IMR-90 (cell line): Measurements from ENCODE around the gene SIKE1. TPM values are rescaled to one million over a fixed set of nuclear protein-coding genes. Genes with fewer than 3 reads are reported as not detected.

ENCODE experiments used
- ATAC-seq: fragments of 200-7000 bp; cut with Tn5 transposase; 2 replicates; pipeline ENCODE4 v1.9.1; 2020; ENCODE audit warnings: low read depth, mild to moderate bottlenecking, moderate library complexity
- BruUV-seq: library from RNA; stranded (reverse); fragments of 400-500 nt; replicated peaks from 2 replicates; lab custom pipeline; 2021; lab: Mats Ljungman, UMichigan
- CTCF ChIA-PET: fragments of 300-600 bp; formaldehyde crosslinking; extraction: SDS; loops from one replicate; lab custom pipeline; 2021; ENCODE audit warnings: antibody characterized with exemption; lab: Yijun Ruan, JAX
- POLR2A ChIA-PET: fragments of 300-600 bp; sonication (Branson Sonifier 250); formaldehyde crosslinking; loops from one replicate; lab custom pipeline; 2022; ENCODE audit warnings: antibody characterized with exemption; ENCODE audit not compliant: unreplicated experiment; lab: Charles Lee
- DNase-seq: peaks from one replicate; pipeline ENCODE4 v3.0.0; 2013
- H2AFZ ChIP-seq: replicated peaks from 2 replicates; pipeline ENCODE3; 2013; ENCODE audit warnings: low read length, mild to moderate bottlenecking; ENCODE audit not compliant: poor library complexity
- H2AK5ac ChIP-seq: 2 replicates; pipeline ENCODE4 v1.6.1; 2013; ENCODE audit warnings: low read depth, low read length, inconsistent platforms
- H2AK9ac ChIP-seq: replicated peaks from 2 replicates; pipeline ENCODE3; 2013; ENCODE audit warnings: mild to moderate bottlenecking, low read depth, low read length, moderate library complexity; ENCODE audit not compliant: poor library complexity
- H2BK120ac ChIP-seq: 2 replicates; pipeline ENCODE4 v1.6.1; 2013; ENCODE audit warnings: low read depth, low read length, inconsistent platforms
- H2BK15ac ChIP-seq: 3 replicates; pipeline ENCODE4 v1.6.1; 2013; ENCODE audit warnings: low read depth, low read length, inconsistent platforms
- H2BK20ac ChIP-seq: 2 replicates; pipeline ENCODE4 v1.6.1; 2013; ENCODE audit warnings: low read depth, mild to moderate bottlenecking, inconsistent platforms, low read length, moderate library complexity
- H2BK5ac ChIP-seq: 2 replicates; pipeline ENCODE4 v1.6.1; 2013; ENCODE audit warnings: mild to moderate bottlenecking, low read depth, low read length, inconsistent platforms; ENCODE audit not compliant: poor library complexity, severe bottlenecking
- H3K14ac ChIP-seq: replicated peaks from 2 replicates; pipeline ENCODE4 v1.6.1; 2013; ENCODE audit warnings: low read depth, low read length, inconsistent platforms
- H3K18ac ChIP-seq: 2 replicates; pipeline ENCODE4 v1.6.1; 2013; ENCODE audit warnings: low read depth, low read length, control low read depth
- H3K23ac ChIP-seq: 2 replicates; pipeline ENCODE4 v1.6.1; 2013; ENCODE audit warnings: low read depth, low read length, inconsistent platforms
- H3K27ac ChIP-seq: 2 replicates; pipeline ENCODE4 v1.5.1; 2013; ENCODE audit warnings: mild to moderate bottlenecking, control low read depth, low read length; ENCODE audit not compliant: insufficient read depth
- H3K27me3 ChIP-seq: 2 replicates; pipeline ENCODE4 v1.6.1; 2013; ENCODE audit warnings: low read length; ENCODE audit not compliant: control insufficient read depth, insufficient read depth
- H3K36me3 ChIP-seq: 2 replicates; pipeline ENCODE4 v1.6.1; 2013; ENCODE audit warnings: low read length, mixed read lengths; ENCODE audit not compliant: control insufficient read depth, insufficient read depth
- H3K4ac ChIP-seq: 2 replicates; pipeline ENCODE4 v1.6.1; 2013; ENCODE audit warnings: low read depth, low read length, inconsistent platforms
- H3K4me1 ChIP-seq: 2 replicates; pipeline ENCODE4 v1.6.1; 2013; ENCODE audit warnings: low read length, mixed read lengths; ENCODE audit not compliant: control insufficient read depth, insufficient read depth
- H3K4me2 ChIP-seq: 2 replicates; pipeline ENCODE4 v1.6.1; 2013; ENCODE audit warnings: low read depth, mild to moderate bottlenecking, control low read depth, low read length, moderate library complexity
- H3K4me3 ChIP-seq: 2 replicates; pipeline ENCODE4 v1.5.1; 2013; ENCODE audit warnings: low read depth, mild to moderate bottlenecking, control low read depth, low read length, moderate library complexity; ENCODE audit not compliant: insufficient read depth
- H3K56ac ChIP-seq: 2 replicates; pipeline ENCODE4 v1.6.1; 2013; ENCODE audit warnings: low read length, inconsistent platforms; ENCODE audit not compliant: insufficient read depth; ENCODE audit errors: extremely low read depth
- H3K79me1 ChIP-seq, 2 experiments: 2 replicates each; pipeline ENCODE4 v1.6.1; 2013; ENCODE audit warnings: low read length in 2 of 2, inconsistent platforms in 1 of 2, low read depth in 1 of 2
- H3K9ac ChIP-seq: 2 replicates; pipeline ENCODE4 v1.6.1; 2013; ENCODE audit warnings: low read depth, low read length, control low read depth
- H3K9me1 ChIP-seq: 2 replicates; pipeline ENCODE4 v1.6.1; 2013; ENCODE audit warnings: low read length, inconsistent platforms; ENCODE audit not compliant: insufficient read depth
- H3K9me3 ChIP-seq: 2 replicates; pipeline ENCODE4 v1.6.1; 2013; ENCODE audit warnings: low read length; ENCODE audit not compliant: control insufficient read depth, insufficient read depth
- H4K20me1 ChIP-seq: 2 replicates; pipeline ENCODE4 v1.6.1; 2013; ENCODE audit warnings: low read length, inconsistent platforms; ENCODE audit not compliant: insufficient read depth
- H4K5ac ChIP-seq: 2 replicates; pipeline ENCODE4 v1.6.1; 2013; ENCODE audit warnings: mild to moderate bottlenecking, low read depth, low read length, control low read depth
- H4K8ac ChIP-seq, 2 experiments: 2 replicates each; pipeline ENCODE4 v1.6.1; 2013; ENCODE audit warnings: low read depth in 2 of 2, low read length in 2 of 2, control low read depth in 1 of 2, inconsistent platforms in 1 of 2
- H4K91ac ChIP-seq: 2 replicates; pipeline ENCODE4 v1.6.1; 2013; ENCODE audit warnings: low read depth, low read length, inconsistent platforms; ENCODE audit not compliant: insufficient read depth
- BHLHE40 ChIP-seq: fragments of 150-350 bp; IDR thresholded peaks from 2 replicates; pipeline ENCODE4 v1.6.1; 2016; ENCODE audit warnings: mild to moderate bottlenecking, low read depth, low read length
- CEBPB ChIP-seq: IDR thresholded peaks from 2 replicates; pipeline ENCODE4 v1.6.1; 2012; ENCODE audit warnings: low read depth, low read length, improper control_type of control experiment
- CHD1 ChIP-seq: IDR thresholded peaks from 2 replicates; pipeline ENCODE4 v1.6.1; 2012; ENCODE audit warnings: low read depth, low read length, improper control_type of control experiment
- FOS ChIP-seq: fragments of 150-350 bp; IDR thresholded peaks from 2 replicates; pipeline ENCODE4 v1.6.1; 2016; ENCODE audit warnings: low read depth, low read length
- MAFK ChIP-seq: IDR thresholded peaks from 2 replicates; pipeline ENCODE4 v1.6.1; 2012; ENCODE audit warnings: low read depth, low read length, improper control_type of control experiment
- MAZ ChIP-seq: IDR thresholded peaks from 2 replicates; pipeline ENCODE4 v1.6.1; 2012; ENCODE audit warnings: low read depth, mild to moderate bottlenecking, low read length, improper control_type of control experiment, moderate library complexity, borderline replicate concordance
- MXI1 ChIP-seq: IDR thresholded peaks from 2 replicates; pipeline ENCODE4 v1.6.1; 2012; ENCODE audit warnings: low read depth, mild to moderate bottlenecking, low read length, moderate library complexity, borderline replicate concordance
- NFE2L2 ChIP-seq: fragments of 150-350 bp; IDR thresholded peaks from 2 replicates; pipeline ENCODE4 v1.6.1; 2016; ENCODE audit warnings: low read depth, mild to moderate bottlenecking, low read length
- POLR2A ChIP-seq: IDR thresholded peaks from 2 replicates; pipeline ENCODE4 v1.6.1; 2012; ENCODE audit warnings: mild to moderate bottlenecking, low read depth, low read length
- RAD21 ChIP-seq: IDR thresholded peaks from 2 replicates; pipeline ENCODE4 v1.6.1; 2012; ENCODE audit warnings: low read length, improper control_type of control experiment
- RCOR1 ChIP-seq: IDR thresholded peaks from 2 replicates; pipeline ENCODE4 v1.6.1; 2012; ENCODE audit warnings: mild to moderate bottlenecking, low read length, improper control_type of control experiment; ENCODE audit not compliant: insufficient replicate concordance
- RFX5 ChIP-seq: IDR thresholded peaks from 2 replicates; pipeline ENCODE4 v1.8.0; 2012; ENCODE audit warnings: low read depth, mild to moderate bottlenecking, low read length, moderate library complexity
- SMC3 ChIP-seq: fragments of 150-350 bp; IDR thresholded peaks from 2 replicates; pipeline ENCODE4 v1.6.1; 2016; ENCODE audit warnings: low read depth, mild to moderate bottlenecking, antibody characterized with exemption, low read length, moderate library complexity
- WGBS, 2 experiments: methylation state at CpG; one replicate each; pipeline versions ENCODE4 v1.1.5 to v1.1.7; 2013; ENCODE audit warnings: missing lambda C conversion rate in 2 of 2; ENCODE audit not compliant: insufficient read length in 1 of 2; ENCODE audit errors: extremely low coverage in 2 of 2; 5-methylcytosine and 5-hydroxymethylcytosine counted together
- dilution Hi-C: fragments of 300-500 bp; cut with HindIII; formaldehyde crosslinking; loops from one replicate; pipeline ENCODE4 v1.14.3; 2018; ENCODE audit warnings: low sequenced_read_pairs; ENCODE audit not compliant: unreplicated experiment
- in situ Hi-C: fragments of 300-500 bp; cut with MboI; formaldehyde crosslinking; loops from 3 replicates; pipeline ENCODE4 v1.14.3; 2019; ENCODE audit warnings: low sequenced_read_pairs, inconsistent platforms, mixed read lengths
- intact Hi-C: fragments of 100-400 bp; cut with micrococcal nuclease; formaldehyde crosslinking; loops from 2 replicates; pipeline ENCODE4 v1.10.0; 2022
- polyA plus RNA-seq, 3 experiments: library from polyadenylated mRNA; depleted of rRNA; stranded (reverse); fragments of >200 nt; gene quantifications; 2 replicates each; pipeline ENCODE4 v1.2.3, GENCODE V29; 2012; ENCODE audit warnings: low replicate concordance in 1 of 3
- total RNA-seq: library from RNA; depleted of rRNA; stranded (reverse); fragments of >200 nt; gene quantifications from 2 replicates; pipeline ENCODE4 v1.2.3, GENCODE V29; 2012
- TF ChIP-seq, protein P1 (sequence below): conservative IDR thresholded peaks from 2 replicates; pipeline ENCODE4 v1.5.1; 2012; ENCODE audit warnings: mild to moderate bottlenecking, low read depth, low read length, improper control_type of control experiment
- TF ChIP-seq, protein P2 (sequence below): fragments of 150-350 bp; IDR thresholded peaks from 2 replicates; pipeline ENCODE4 v1.6.1; 2016; ENCODE audit warnings: low read depth, mild to moderate bottlenecking, low read length, moderate library complexity, borderline replicate concordance

SIKE1 gene
- total and polyA plus RNA-seq, 2 of the 4 experiments (the other 2 are of a cell fraction) = 20.9 to 49.1 TPM

DNA sequence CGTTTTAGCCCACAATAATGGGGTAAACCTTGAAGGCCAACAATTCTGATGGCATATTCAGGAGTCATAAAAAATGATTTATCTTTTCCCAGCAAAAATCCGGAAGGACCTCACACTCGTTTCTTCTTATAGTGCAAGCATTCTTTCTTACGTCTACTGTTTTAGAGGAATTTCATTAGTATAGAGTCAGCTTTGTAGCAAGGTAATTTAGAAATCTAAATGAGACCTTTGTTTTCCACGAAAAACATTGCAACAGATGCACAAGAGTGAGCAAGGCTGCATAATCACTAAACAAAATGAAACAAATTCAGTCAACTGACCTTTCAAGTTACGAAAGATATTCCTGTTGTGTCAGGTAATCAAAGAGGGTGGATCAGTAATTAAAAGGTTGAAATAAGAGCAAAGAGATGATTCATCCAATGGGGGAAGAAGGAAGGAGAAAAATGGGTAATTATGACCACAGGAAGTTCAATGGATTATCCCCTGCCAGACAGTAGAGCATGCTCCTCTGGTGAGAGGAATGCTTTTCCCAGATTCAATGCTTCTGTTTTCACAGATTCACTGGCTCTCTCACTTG, 22.1 kb downstream of the SIKE1 start:
- H4K91ac ChIP-seq = peak overlapping the region; percentile 18
- no peak for ATAC-seq
- H3K4me2 ChIP-seq = peak overlapping the region; percentile 72
- peak overlapping the region; percentile 56 for H3K18ac ChIP-seq
- H3K4ac ChIP-seq = peak overlapping the region; percentile 69
- H2BK15ac ChIP-seq = no peak overlapping the region
- in situ Hi-C loops = no loop called here
- peak overlapping the region; percentile 54 for H3K9ac ChIP-seq
- H3K79me1 ChIP-seq = peaks cover 0 to 13% of the 10 kb centered on the region in 2 experiments; a peak in 2 of 4 replicates
- intact Hi-C loops = loop anchor here (1.0 to 5.0 kb wide), 3 partner anchors 22 to 781 kb away; partner anchors contain the start of genes NRAS, OLFML3 and SIKE1
- POLR2A ChIA-PET = no interaction called here
- H2BK5ac ChIP-seq = peak overlapping the region; percentile 64
- H4K8ac ChIP-seq = peak overlapping the region; percentile 89 to 98
- H4K20me1 ChIP-seq = peaks cover 44% of the 10 kb centered on the region
- peak overlapping the region; percentile 95 for H2AK9ac ChIP-seq
- H3K36me3 ChIP-seq = no peaks in the 10 kb centered on the region
- TF ChIP-seq CHD1 (no peak), FOS (no peak), SMC3 (no peak), MAFK (no peak), RAD21 (no peak), MXI1 (no peak), NFE2L2 (no peak), RFX5 (no peak), MAZ (no peak), BHLHE40 (no peak), RCOR1 (no peak), POLR2A (no peak), CEBPB (no peak)
- TF ChIP-seq, protein P1, sequence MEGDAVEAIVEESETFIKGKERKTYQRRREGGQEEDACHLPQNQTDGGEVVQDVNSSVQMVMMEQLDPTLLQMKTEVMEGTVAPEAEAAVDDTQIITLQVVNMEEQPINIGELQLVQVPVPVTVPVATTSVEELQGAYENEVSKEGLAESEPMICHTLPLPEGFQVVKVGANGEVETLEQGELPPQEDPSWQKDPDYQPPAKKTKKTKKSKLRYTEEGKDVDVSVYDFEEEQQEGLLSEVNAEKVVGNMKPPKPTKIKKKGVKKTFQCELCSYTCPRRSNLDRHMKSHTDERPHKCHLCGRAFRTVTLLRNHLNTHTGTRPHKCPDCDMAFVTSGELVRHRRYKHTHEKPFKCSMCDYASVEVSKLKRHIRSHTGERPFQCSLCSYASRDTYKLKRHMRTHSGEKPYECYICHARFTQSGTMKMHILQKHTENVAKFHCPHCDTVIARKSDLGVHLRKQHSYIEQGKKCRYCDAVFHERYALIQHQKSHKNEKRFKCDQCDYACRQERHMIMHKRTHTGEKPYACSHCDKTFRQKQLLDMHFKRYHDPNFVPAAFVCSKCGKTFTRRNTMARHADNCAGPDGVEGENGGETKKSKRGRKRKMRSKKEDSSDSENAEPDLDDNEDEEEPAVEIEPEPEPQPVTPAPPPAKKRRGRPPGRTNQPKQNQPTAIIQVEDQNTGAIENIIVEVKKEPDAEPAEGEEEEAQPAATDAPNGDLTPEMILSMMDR = no peak
- TF ChIP-seq, protein P2, sequence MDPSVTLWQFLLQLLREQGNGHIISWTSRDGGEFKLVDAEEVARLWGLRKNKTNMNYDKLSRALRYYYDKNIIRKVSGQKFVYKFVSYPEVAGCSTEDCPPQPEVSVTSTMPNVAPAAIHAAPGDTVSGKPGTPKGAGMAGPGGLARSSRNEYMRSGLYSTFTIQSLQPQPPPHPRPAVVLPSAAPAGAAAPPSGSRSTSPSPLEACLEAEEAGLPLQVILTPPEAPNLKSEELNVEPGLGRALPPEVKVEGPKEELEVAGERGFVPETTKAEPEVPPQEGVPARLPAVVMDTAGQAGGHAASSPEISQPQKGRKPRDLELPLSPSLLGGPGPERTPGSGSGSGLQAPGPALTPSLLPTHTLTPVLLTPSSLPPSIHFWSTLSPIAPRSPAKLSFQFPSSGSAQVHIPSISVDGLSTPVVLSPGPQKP = no peak
- H3K27me3 ChIP-seq = no peaks in the 10 kb centered on the region
- H3K27ac ChIP-seq = peak overlapping the region; percentile 35
- no peak overlapping the region; the same call in 1 of the 2 replicates for H2BK20ac ChIP-seq
- H2AK5ac ChIP-seq = no peak overlapping the region
- peak overlapping the region; percentile 46; the same call in 1 of the 2 replicates for H3K23ac ChIP-seq
- BruUV-seq = no TSS peak
- H2BK120ac ChIP-seq = peak overlapping the region; percentile 32; the same call in 1 of the 2 replicates
- peak overlapping the region; percentile 67 for H3K4me3 ChIP-seq
- peak overlapping the region; percentile 78 for H4K5ac ChIP-seq
- WGBS, 2 experiments = no CpG with 5 or more reads among the region's 6 CpGs
- H3K4me1 ChIP-seq = peaks cover 2% of the 10 kb centered on the region; the same call in 1 of the 2 replicates
- dilution Hi-C loops = no loop called here
- H3K9me3 ChIP-seq = no peaks in the 10 kb centered on the region
- no peaks in the 10 kb centered on the region for H3K9me1 ChIP-seq
- DNase-seq = no peak
- H3K14ac ChIP-seq = peak overlapping the region; percentile 90
- peak overlapping the region; percentile 64; the same call in 1 of the 2 replicates for H3K56ac ChIP-seq
- H2AFZ ChIP-seq = peak overlapping the region; percentile 89
- CTCF ChIA-PET = interaction anchor here (0.5 to 0.6 kb wide), 2 partner anchors 10 to 407 kb away, joined by 4 read pairs; no protein-coding TSS in a partner anchor
